ENCODE data around the gene MOB1A.
A peak's percentile ranks its signal among the peaks of the same experiment; 100 is the strongest.

The MOB1A gene

GRCh38 chr2:74119912-74120825, 58.5 kb downstream of the MOB1A start:
- TF ChIP-seq, protein P1, sequence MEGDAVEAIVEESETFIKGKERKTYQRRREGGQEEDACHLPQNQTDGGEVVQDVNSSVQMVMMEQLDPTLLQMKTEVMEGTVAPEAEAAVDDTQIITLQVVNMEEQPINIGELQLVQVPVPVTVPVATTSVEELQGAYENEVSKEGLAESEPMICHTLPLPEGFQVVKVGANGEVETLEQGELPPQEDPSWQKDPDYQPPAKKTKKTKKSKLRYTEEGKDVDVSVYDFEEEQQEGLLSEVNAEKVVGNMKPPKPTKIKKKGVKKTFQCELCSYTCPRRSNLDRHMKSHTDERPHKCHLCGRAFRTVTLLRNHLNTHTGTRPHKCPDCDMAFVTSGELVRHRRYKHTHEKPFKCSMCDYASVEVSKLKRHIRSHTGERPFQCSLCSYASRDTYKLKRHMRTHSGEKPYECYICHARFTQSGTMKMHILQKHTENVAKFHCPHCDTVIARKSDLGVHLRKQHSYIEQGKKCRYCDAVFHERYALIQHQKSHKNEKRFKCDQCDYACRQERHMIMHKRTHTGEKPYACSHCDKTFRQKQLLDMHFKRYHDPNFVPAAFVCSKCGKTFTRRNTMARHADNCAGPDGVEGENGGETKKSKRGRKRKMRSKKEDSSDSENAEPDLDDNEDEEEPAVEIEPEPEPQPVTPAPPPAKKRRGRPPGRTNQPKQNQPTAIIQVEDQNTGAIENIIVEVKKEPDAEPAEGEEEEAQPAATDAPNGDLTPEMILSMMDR (IDR thresholded peaks at IDR 0.05; ENCODE audit: low read depth, low read length), result peak; percentile 41
- Histone ChIP-seq H3K4me3 (ENCODE audit: low read depth, low read length) (peak overlapping the region; percentile 71), H3K9me3 (no peaks in the 10 kb centered on the region), H3K36me3 (no peaks in the 10 kb centered on the region), H3K4me1 (no peaks in the 10 kb centered on the region; the same call in 1 of the 2 replicates), H3K27me3 (no peaks in the 10 kb centered on the region)
- DNase-seq, result peak; percentile 82

- Histone ChIP-seq H3K4me1 (no peaks in the 10 kb centered on the region; the same call in 1 of the 2 replicates), H3K27me3 (no peaks in the 10 kb centered on the region), H3K9me3 (no peaks in the 10 kb centered on the region), H3K36me3 (no peaks in the 10 kb centered on the region), H3K4me3 (ENCODE audit: low read depth, low read length) (no peak overlapping the region)
- TF ChIP-seq, protein P1 (IDR thresholded peaks at IDR 0.05; ENCODE audit: low read depth, low read length), result peak; percentile 8; the same call in 1 of the 2 replicates
- no peak for DNase-seq
These were observed 59.3 kb downstream of the MOB1A start for GRCh38 chr2:74119339-74119738.

GRCh38 chr2:74111380-74111779, 67.3 kb downstream of the MOB1A start:
- Histone ChIP-seq H3K4me1 (no peaks in the 10 kb centered on the region), H3K36me3 (no peaks in the 10 kb centered on the region), H3K4me3 (ENCODE audit: low read depth, low read length) (no peak overlapping the region), H3K9me3 (no peaks in the 10 kb centered on the region), H3K27me3 (no peaks in the 10 kb centered on the region)
- TF ChIP-seq, protein P1 (IDR thresholded peaks at IDR 0.05; ENCODE audit: low read depth, low read length), result no peak
- DNase-seq, result no peak

GRCh38 chr2:74110537-74110936, 68.1 kb downstream of the MOB1A start:
- Histone ChIP-seq H3K36me3 (no peaks in the 10 kb centered on the region), H3K27me3 (no peaks in the 10 kb centered on the region), H3K9me3 (no peaks in the 10 kb centered on the region), H3K4me3 (ENCODE audit: low read depth, low read length) (no peak overlapping the region), H3K4me1 (no peaks in the 10 kb centered on the region)
- TF ChIP-seq, protein P1 (IDR thresholded peaks at IDR 0.05; ENCODE audit: low read depth, low read length), result no peak
- DNase-seq, result no peak

DNA sequence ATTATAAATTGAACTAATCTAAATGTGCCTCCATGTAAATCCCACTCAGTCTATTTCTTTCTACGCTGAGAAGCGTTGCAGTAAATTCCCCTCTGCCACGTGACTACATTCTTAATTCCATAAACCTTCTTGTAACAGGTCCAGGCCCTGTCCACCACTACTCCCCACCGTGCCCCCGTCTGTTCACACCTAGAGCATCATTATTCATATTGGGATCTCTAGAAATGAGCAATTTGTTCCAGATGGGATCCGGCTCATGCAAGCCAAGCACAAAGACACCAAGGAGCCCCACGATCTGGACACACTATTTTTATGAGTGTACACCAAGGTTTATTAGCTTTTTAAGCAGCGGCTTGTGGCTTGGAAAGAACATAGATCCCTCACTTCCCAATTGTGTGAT, 69.1 kb downstream of the MOB1A start:
- TF ChIP-seq, protein P1 (IDR thresholded peaks at IDR 0.05; ENCODE audit: low read depth, low read length), result no peak
- no peaks in the 10 kb centered on the region for H3K27me3 ChIP-seq
- no peaks in the 10 kb centered on the region for H3K36me3 ChIP-seq
- H3K4me1 ChIP-seq, result no peaks in the 10 kb centered on the region
- DNase-seq, result no peak
- H3K9me3 ChIP-seq, result no peaks in the 10 kb centered on the region
- H3K4me3 ChIP-seq (ENCODE audit: low read depth, low read length), result no peak overlapping the region

GRCh38 chr2:74107071-74107470, 71.6 kb downstream of the MOB1A start:
- no peaks in the 10 kb centered on the region for H3K27me3 ChIP-seq

More at GRCh38 chr2:74107071-74107470, 71.6 kb downstream of the MOB1A start:
- Histone ChIP-seq H3K36me3 (no peaks in the 10 kb centered on the region), H3K4me1 (no peaks in the 10 kb centered on the region), H3K9me3 (no peaks in the 10 kb centered on the region), H3K4me3 (ENCODE audit: low read depth, low read length) (no peak overlapping the region)
- DNase-seq, result no peak
- TF ChIP-seq, protein P1 (IDR thresholded peaks at IDR 0.05; ENCODE audit: low read depth, low read length), result no peak

All from BE2C (cell line).